ENCODE measurements around the gene PPP4R3C.
"Not testable (repeated sequence)": the region's sequence is repeated elsewhere in the genome, so short reads cannot be mapped to it uniquely, and the experiment has no call there.

The PPP4R3C gene

GRCh38 chrX:27463187-27463586 is at the start of gene PPP4R3C:
PPP4R3C (minus strand) TSS chrX:27463341; CDS start chrX:27463296, 45 bp downstream.
- no peak for DNase-seq

- DNase-seq = no peak
Measured at GRCh38 chrX:27491397-27491796, 28.3 kb upstream of the PPP4R3C start.

- DNase-seq = no peak
Measured at GRCh38 chrX:27466051-27466450, 2.9 kb upstream of the PPP4R3C start.

- no peak for DNase-seq
Measured at GRCh38 chrX:27465036-27465435, 1.9 kb upstream of the PPP4R3C start.

GRCh38 chrX:27459129-27459528 is 4.0 kb downstream of the PPP4R3C start:
- DNase-seq = not testable (repeated sequence)

GRCh38 chrX:27458544-27458943 is 4.6 kb downstream of the PPP4R3C start:
- not testable (repeated sequence) for DNase-seq

GRCh38 chrX:27451324-27451723 is 11.8 kb downstream of the PPP4R3C start:
- no peak for DNase-seq

- no peak for DNase-seq
Measured at GRCh38 chrX:27446423-27446822, 16.7 kb downstream of the PPP4R3C start.

- DNase-seq = no peak
Measured at GRCh38 chrX:27445438-27445837, 17.7 kb downstream of the PPP4R3C start.

GRCh38 chrX:27444093-27444908 is 18.8 kb downstream of the PPP4R3C start:
- no peak for DNase-seq

- not testable (repeated sequence) for DNase-seq
Measured at GRCh38 chrX:27442392-27442791, 20.7 kb downstream of the PPP4R3C start.

- DNase-seq = no peak
Measured at GRCh38 chrX:27439771-27440170, 23.4 kb downstream of the PPP4R3C start.

- no peak for DNase-seq
Measured at GRCh38 chrX:27438937-27439336, 24.2 kb downstream of the PPP4R3C start.

- DNase-seq = no peak
Measured at GRCh38 chrX:27435031-27435430, 28.1 kb downstream of the PPP4R3C start.

All from SW 1271 (cell line).